Measurements from ENCODE around the gene SMIM30. TPM values are rescaled to one million over a fixed set of nuclear protein-coding genes. Genes with fewer than 3 reads are reported as not detected.

Gene SMIM30
- total RNA-seq, 1 donor from 2014 or later, result 112 TPM

DNA sequence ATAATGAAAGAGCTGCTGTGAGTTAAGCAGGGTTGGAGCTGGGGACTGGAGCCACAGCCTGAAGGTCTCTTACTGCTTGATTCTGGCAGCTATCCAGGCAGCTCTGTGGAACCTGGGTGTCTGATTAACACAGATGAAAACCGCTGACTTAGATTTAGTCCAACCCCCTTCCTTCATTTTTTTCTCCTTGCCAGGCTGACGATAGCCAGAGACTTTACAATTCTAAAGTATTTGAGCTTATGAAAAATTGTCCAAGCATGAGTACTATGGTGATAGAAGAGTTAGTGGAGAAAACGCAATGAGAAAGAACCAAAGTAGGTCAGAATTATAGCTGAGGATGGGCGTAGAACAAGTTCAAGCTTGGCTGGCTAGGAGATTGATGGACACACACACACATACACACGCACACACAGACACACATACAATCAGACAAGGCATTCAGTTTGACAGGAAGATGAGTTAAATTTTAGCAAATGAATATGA is 18.2 kb downstream of the SMIM30 start:
- no peak overlapping the region for H3K4me3 Mint-ChIP-seq
- no peaks in the 10 kb centered on the region for H3K9me3 Mint-ChIP-seq
- Histone ChIP-seq H3K27me3 (peaks cover 19% of the 10 kb centered on the region), H3K4me1 (no peaks in the 10 kb centered on the region), H3K9me3 (ENCODE audit: low read depth) (no peaks in the 10 kb centered on the region), H3K36me3 (no peaks in the 10 kb centered on the region), H3K79me2 (ENCODE audit: low read depth) (no peaks in the 10 kb centered on the region), H3K4me3 (no peak overlapping the region), H3K9ac (no peak overlapping the region), H3F3A (ENCODE audit: low read depth) (no peaks in the 10 kb centered on the region), H2AFZ (replicated peaks) (no peak overlapping the region), H4K20me1 (ENCODE audit: low read depth) (no peaks in the 10 kb centered on the region), H3K4me2 (no peak overlapping the region), H3K27ac (no peak overlapping the region)
- no peak overlapping the region for H3K27ac Mint-ChIP-seq
- H3K4me1 Mint-ChIP-seq, result no peaks in the 10 kb centered on the region
- no peak for DNase-seq (ENCODE audit: low spot score)
- TF ChIP-seq EZH2 (IDR thresholded peaks at IDR 0.05) (no peak), CTCF (IDR thresholded peaks at IDR 0.05) (no peak), EZH2phosphoT487 (IDR thresholded peaks at IDR 0.05) (no peak)
- no peaks in the 10 kb centered on the region for H3K36me3 Mint-ChIP-seq
- peaks cover 2% of the 10 kb centered on the region for H3K27me3 Mint-ChIP-seq (ENCODE audit: insufficient read depth, low read depth)

- Mint-ChIP-seq H3K27ac (no peak overlapping the region), H3K4me3 (no peak overlapping the region), H3K4me1 (no peaks in the 10 kb centered on the region), H3K27me3 (ENCODE audit: insufficient read depth, low read depth) (peaks cover 2% of the 10 kb centered on the region), H3K36me3 (no peaks in the 10 kb centered on the region), H3K9me3 (no peaks in the 10 kb centered on the region)
- no peak overlapping the region for H2AFZ ChIP-seq (replicated peaks)
- no peak overlapping the region for H3K4me2 ChIP-seq
- no peaks in the 10 kb centered on the region for H3K9me3 ChIP-seq (ENCODE audit: low read depth)
- no peaks in the 10 kb centered on the region for H3K36me3 ChIP-seq
- H3K27ac ChIP-seq, result no peak overlapping the region
- H4K20me1 ChIP-seq (ENCODE audit: low read depth), result no peaks in the 10 kb centered on the region
- no peak for DNase-seq (ENCODE audit: low spot score)
- peaks cover 27% of the 10 kb centered on the region for H3K27me3 ChIP-seq
- TF ChIP-seq CTCF (IDR thresholded peaks at IDR 0.05), result no peak
- no peak for TF ChIP-seq EZH2phosphoT487 (IDR thresholded peaks at IDR 0.05)
- no peak for TF ChIP-seq EZH2 (IDR thresholded peaks at IDR 0.05)
- H3K4me3 ChIP-seq, result no peak overlapping the region
- H3K4me1 ChIP-seq, result no peaks in the 10 kb centered on the region
- H3K79me2 ChIP-seq (ENCODE audit: low read depth), result no peaks in the 10 kb centered on the region
- no peak overlapping the region for H3K9ac ChIP-seq
- no peaks in the 10 kb centered on the region for H3F3A ChIP-seq (ENCODE audit: low read depth)
These were observed 19.0 kb downstream of the SMIM30 start for GRCh38 chr7:113099284-113099919.

DNA sequence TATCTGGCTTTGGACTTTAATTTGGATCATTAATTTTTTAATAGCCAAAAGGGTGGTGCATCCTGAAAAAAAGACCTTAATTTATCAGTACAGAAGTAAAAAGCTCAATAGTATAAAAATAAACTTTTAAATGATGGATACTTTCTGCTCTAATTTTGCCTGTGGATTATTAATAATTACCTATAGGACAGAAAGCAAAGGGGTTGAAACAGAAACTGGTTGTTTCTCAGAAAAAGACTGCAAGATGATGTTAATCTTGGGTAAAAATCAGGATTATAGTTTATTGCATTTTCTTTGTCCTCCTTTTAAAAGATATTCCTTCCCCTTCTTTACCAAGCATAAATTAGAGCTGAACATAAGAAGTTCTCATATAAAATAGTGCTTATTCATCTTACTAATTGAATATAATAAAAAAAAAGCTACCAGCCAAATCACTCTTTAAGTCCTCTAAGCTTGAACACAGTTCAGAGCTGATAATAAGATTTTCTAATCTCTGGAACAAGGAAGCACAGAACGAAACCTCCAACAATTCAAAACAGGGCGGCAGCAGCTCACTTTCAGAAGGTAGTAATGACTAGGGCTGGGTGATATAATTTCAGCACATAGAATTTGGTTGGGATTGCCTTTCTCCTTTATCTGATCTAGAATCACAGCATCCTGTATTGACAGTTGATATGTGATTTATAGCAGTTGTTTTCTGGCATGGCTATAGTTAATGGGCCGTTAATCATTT is 23.7 kb downstream of the SMIM30 start:
- Mint-ChIP-seq H3K9me3 (no peaks in the 10 kb centered on the region), H3K4me1 (peaks cover 3% of the 10 kb centered on the region), H3K4me3 (no peak overlapping the region), H3K36me3 (no peaks in the 10 kb centered on the region), H3K27me3 (ENCODE audit: insufficient read depth, low read depth) (no peaks in the 10 kb centered on the region), H3K27ac (no peak overlapping the region)
- H3K27ac ChIP-seq, result no peak overlapping the region
- no peak for DNase-seq (ENCODE audit: low spot score)
- H4K20me1 ChIP-seq (ENCODE audit: low read depth), result no peaks in the 10 kb centered on the region
- no peak overlapping the region for H2AFZ ChIP-seq (replicated peaks)
- H3K27me3 ChIP-seq, result peaks cover 51% of the 10 kb centered on the region
- H3K4me3 ChIP-seq, result no peak overlapping the region
- H3F3A ChIP-seq (ENCODE audit: low read depth), result no peaks in the 10 kb centered on the region
- no peak overlapping the region for H3K9ac ChIP-seq
- no peaks in the 10 kb centered on the region for H3K4me1 ChIP-seq
- H3K36me3 ChIP-seq, result no peaks in the 10 kb centered on the region
- H3K4me2 ChIP-seq, result no peak overlapping the region
- H3K79me2 ChIP-seq (ENCODE audit: low read depth), result no peaks in the 10 kb centered on the region
- H3K9me3 ChIP-seq (ENCODE audit: low read depth), result no peaks in the 10 kb centered on the region
- TF ChIP-seq EZH2 (IDR thresholded peaks at IDR 0.05), result no peak
- TF ChIP-seq CTCF (IDR thresholded peaks at IDR 0.05), result no peak
- no peak for TF ChIP-seq EZH2phosphoT487 (IDR thresholded peaks at IDR 0.05)

Data from neural progenitor cell (in vitro differentiated cells).